Neural progenitor cell (in vitro differentiated cells): ENCODE measurements around the gene TRMT2B. TPM values are rescaled to one million over a fixed set of nuclear protein-coding genes. Genes with fewer than 3 reads are reported as not detected.

Experiments used
- DNase-seq: peaks from one replicate; pipeline ENCODE4 v3.0.0-alpha.2; 2016; ENCODE audit warnings: low spot score
- H2AFZ ChIP-seq: fragments of 200-600 bp; sonication (generic); replicated peaks from 2 replicates; pipeline ENCODE4 v1.6.1; 2016; ENCODE audit warnings: antibody characterized with exemption
- H3F3A ChIP-seq: fragments of 200-600 bp; sonication (generic); 2 replicates; pipeline ENCODE4 v1.6.1; 2016; ENCODE audit warnings: antibody characterized with exemption, low read depth
- H3K27ac ChIP-seq: fragments of 200-600 bp; sonication (generic); 2 replicates; pipeline ENCODE4 v1.5.1; 2016; ENCODE audit warnings: mild to moderate bottlenecking
- H3K27me3 ChIP-seq: fragments of 200-600 bp; sonication (generic); 2 replicates; pipeline ENCODE4 v1.6.1; 2016; ENCODE audit warnings: mild to moderate bottlenecking, moderate library complexity
- H3K36me3 ChIP-seq: fragments of 200-600 bp; sonication (generic); 2 replicates; pipeline ENCODE4 v1.5.1; 2016
- H3K4me1 ChIP-seq: fragments of 200-600 bp; sonication (generic); 2 replicates; pipeline ENCODE4 v1.6.1; 2016; ENCODE audit warnings: mixed run types
- H3K4me2 ChIP-seq: fragments of 200-600 bp; sonication (generic); 2 replicates; pipeline ENCODE4 v1.6.1; 2016
- H3K4me3 ChIP-seq: fragments of 200-600 bp; sonication (generic); 2 replicates; pipeline ENCODE4 v1.5.1; 2016
- H3K79me2 ChIP-seq: fragments of 200-600 bp; sonication (generic); 2 replicates; pipeline ENCODE4 v1.6.1; 2016; ENCODE audit warnings: low read depth
- H3K9ac ChIP-seq: fragments of 200-600 bp; sonication (generic); 2 replicates; pipeline ENCODE4 v1.6.1; 2016
- H3K9me3 ChIP-seq: fragments of 200-600 bp; sonication (generic); 2 replicates; pipeline ENCODE4 v1.5.1; 2016; ENCODE audit warnings: low read depth
- H4K20me1 ChIP-seq: fragments of 200-600 bp; sonication (generic); 2 replicates; pipeline ENCODE4 v1.6.1; 2016; ENCODE audit warnings: low read depth
- H3K27ac Mint-ChIP-seq: 3 replicates; pipeline ENCODE4 v1.8.0; 2021; ENCODE audit warnings: mixed read lengths
- H3K27me3 Mint-ChIP-seq: 2 replicates; pipeline ENCODE4 v1.8.0; 2022; ENCODE audit warnings: low read depth, mild to moderate bottlenecking, inconsistent platforms, moderate library complexity, mixed read lengths; ENCODE audit not compliant: insufficient read depth
- H3K36me3 Mint-ChIP-seq: 3 replicates; pipeline ENCODE4 v1.8.0; 2021; ENCODE audit warnings: mixed read lengths
- H3K4me1 Mint-ChIP-seq: 3 replicates; pipeline ENCODE4 v1.8.0; 2021; ENCODE audit warnings: mixed read lengths
- H3K4me3 Mint-ChIP-seq: 3 replicates; pipeline ENCODE4 v1.8.0; 2021; ENCODE audit warnings: mild to moderate bottlenecking, moderate library complexity, mixed read lengths
- H3K9me3 Mint-ChIP-seq: 3 replicates; pipeline ENCODE4 v1.8.0; 2020; ENCODE audit warnings: mixed read lengths
- EZH2 ChIP-seq: fragments of 200-600 bp; sonication (generic); IDR thresholded peaks from 2 replicates; pipeline ENCODE4 v1.6.1; 2017; ENCODE audit warnings: antibody characterized with exemption, mild to moderate bottlenecking, moderate library complexity
- EZH2phosphoT487 ChIP-seq: fragments of 200-600 bp; sonication (generic); IDR thresholded peaks from 2 replicates; pipeline ENCODE4 v1.6.1; 2017; ENCODE audit warnings: antibody characterized with exemption
- total RNA-seq: library from RNA; depleted of rRNA; stranded (reverse); fragments of >200 nt; gene quantifications from 2 replicates; pipeline ENCODE4 v1.2.3, GENCODE V29; 2015; ENCODE audit warnings: low replicate concordance
- TF ChIP-seq, protein P1 (sequence below): fragments of 200-600 bp; sonication (generic); IDR thresholded peaks from 2 replicates; pipeline ENCODE4 v1.5.1; 2017; ENCODE audit warnings: antibody characterized with exemption, mild to moderate bottlenecking

TRMT2B gene
- total RNA-seq, 1 donor from 2014 or later = 11.5 TPM

DNA sequence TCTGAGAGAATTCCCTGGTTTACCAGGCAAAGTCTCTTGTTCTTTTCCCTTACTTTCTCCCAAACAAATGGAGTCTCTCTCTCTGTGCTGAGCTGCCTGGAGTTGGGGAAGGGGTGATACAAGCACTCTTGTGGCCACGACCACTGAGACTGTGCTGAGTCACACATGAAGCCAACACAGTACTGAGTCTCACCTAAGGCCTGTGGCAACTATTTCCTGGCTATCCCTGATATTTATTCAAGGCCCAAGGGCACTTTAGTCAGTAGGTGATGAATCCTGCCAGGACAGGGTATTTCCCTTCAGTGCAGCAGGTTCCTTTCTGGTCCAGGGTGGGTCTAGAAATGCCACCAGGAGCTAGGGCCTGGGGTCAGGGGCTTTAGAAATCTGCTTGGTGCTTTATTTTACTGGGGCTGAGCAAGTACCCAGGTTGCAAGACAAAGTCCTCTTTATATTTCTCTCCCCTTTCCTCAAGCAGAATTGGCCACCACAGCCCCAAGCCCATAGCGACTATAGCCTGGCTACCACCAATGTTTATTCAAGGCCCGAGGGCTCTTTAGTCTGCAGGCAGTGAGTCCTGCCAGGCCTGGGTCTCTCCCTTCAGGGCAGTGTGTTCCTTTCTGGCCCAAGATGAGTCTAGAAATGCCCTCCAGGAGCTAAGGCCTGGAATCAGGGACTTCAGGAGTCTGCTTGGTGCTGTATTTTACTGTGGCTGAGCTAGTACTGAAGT, 71.9 kb downstream of the TRMT2B start:
- Histone ChIP-seq H2AFZ (no peak overlapping the region), H3K79me2 (no peaks in the 10 kb centered on the region), H3K4me3 (no peak overlapping the region), H4K20me1 (no peaks in the 10 kb centered on the region), H3K27ac (no peak overlapping the region), H3K36me3 (no peaks in the 10 kb centered on the region), H3K4me2 (no peak overlapping the region), H3F3A (no peaks in the 10 kb centered on the region), H3K9ac (no peak overlapping the region), H3K27me3 (no peaks in the 10 kb centered on the region), H3K4me1 (no peaks in the 10 kb centered on the region), H3K9me3 (no peaks in the 10 kb centered on the region)
- Mint-ChIP-seq H3K27me3 (no peaks in the 10 kb centered on the region), H3K36me3 (no peaks in the 10 kb centered on the region), H3K4me1 (no peaks in the 10 kb centered on the region), H3K27ac (no peak overlapping the region), H3K9me3 (peaks cover 6% of the 10 kb centered on the region), H3K4me3 (no peak overlapping the region)
- no peak for DNase-seq
- TF ChIP-seq EZH2 (no peak), EZH2phosphoT487 (no peak)
- TF ChIP-seq, protein P1, sequence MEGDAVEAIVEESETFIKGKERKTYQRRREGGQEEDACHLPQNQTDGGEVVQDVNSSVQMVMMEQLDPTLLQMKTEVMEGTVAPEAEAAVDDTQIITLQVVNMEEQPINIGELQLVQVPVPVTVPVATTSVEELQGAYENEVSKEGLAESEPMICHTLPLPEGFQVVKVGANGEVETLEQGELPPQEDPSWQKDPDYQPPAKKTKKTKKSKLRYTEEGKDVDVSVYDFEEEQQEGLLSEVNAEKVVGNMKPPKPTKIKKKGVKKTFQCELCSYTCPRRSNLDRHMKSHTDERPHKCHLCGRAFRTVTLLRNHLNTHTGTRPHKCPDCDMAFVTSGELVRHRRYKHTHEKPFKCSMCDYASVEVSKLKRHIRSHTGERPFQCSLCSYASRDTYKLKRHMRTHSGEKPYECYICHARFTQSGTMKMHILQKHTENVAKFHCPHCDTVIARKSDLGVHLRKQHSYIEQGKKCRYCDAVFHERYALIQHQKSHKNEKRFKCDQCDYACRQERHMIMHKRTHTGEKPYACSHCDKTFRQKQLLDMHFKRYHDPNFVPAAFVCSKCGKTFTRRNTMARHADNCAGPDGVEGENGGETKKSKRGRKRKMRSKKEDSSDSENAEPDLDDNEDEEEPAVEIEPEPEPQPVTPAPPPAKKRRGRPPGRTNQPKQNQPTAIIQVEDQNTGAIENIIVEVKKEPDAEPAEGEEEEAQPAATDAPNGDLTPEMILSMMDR = no peak

DNA sequence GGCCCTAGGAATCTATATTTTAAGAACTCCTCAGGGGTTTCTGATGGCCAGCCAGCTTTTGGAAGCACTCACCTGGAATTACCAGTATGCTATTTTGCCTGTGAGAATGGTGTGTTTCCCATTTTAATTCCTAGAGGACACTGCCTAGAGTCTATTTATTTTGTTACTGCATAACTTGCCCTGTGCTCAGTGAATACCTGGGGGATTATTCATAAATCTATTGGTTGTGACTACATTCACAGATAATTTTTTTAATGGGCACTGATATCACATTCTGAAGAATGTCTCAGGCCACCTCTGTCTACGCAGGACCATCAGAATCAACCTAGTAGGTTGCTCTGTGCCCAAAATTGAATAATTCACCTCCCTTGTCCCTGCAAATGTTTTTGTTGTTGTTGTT, 75.7 kb downstream of the TRMT2B start:
- Histone ChIP-seq H3K79me2 (no peaks in the 10 kb centered on the region), H2AFZ (no peak overlapping the region), H3K4me3 (no peak overlapping the region), H3K36me3 (no peaks in the 10 kb centered on the region), H3K9me3 (no peaks in the 10 kb centered on the region), H3F3A (no peaks in the 10 kb centered on the region), H3K9ac (no peak overlapping the region), H3K4me2 (no peak overlapping the region), H4K20me1 (no peaks in the 10 kb centered on the region), H3K27ac (no peak overlapping the region), H3K27me3 (no peaks in the 10 kb centered on the region), H3K4me1 (no peaks in the 10 kb centered on the region)
- Mint-ChIP-seq H3K4me1 (no peaks in the 10 kb centered on the region), H3K27ac (no peak overlapping the region), H3K9me3 (peaks cover 18% of the 10 kb centered on the region), H3K36me3 (peaks cover 3% of the 10 kb centered on the region), H3K27me3 (peaks cover 2% of the 10 kb centered on the region), H3K4me3 (no peak overlapping the region)
- no peak for DNase-seq
- TF ChIP-seq EZH2phosphoT487 (no peak), EZH2 (no peak)
- TF ChIP-seq, protein P1 = no peak

DNA sequence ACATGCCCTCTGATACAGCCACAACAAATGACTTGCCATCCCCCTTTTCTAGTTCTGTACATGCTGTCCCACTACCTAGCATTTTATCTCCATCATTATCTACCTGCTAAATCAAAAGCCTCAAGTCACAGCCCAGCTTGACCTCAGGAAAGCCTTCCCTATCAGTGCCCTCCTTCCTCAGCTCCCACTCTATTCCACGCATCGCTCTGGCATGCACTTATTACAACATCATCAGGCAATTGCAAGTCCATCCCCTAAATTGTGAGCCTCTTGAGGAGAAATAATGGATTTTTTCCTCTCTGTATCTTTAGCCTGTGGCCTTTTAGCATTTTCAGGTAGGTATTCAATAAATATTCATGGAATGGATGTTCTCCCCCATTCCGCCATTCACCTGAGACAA, 76.7 kb downstream of the TRMT2B start:
- Histone ChIP-seq H3K9me3 (no peaks in the 10 kb centered on the region), H3K27me3 (no peaks in the 10 kb centered on the region), H3K27ac (no peak overlapping the region), H3K9ac (no peak overlapping the region), H3F3A (no peaks in the 10 kb centered on the region), H3K4me1 (no peaks in the 10 kb centered on the region), H3K79me2 (no peaks in the 10 kb centered on the region), H4K20me1 (no peaks in the 10 kb centered on the region), H2AFZ (no peak overlapping the region), H3K4me3 (no peak overlapping the region), H3K36me3 (no peaks in the 10 kb centered on the region), H3K4me2 (no peak overlapping the region)
- no peak overlapping the region for H3K27ac Mint-ChIP-seq
- DNase-seq = no peak
- H3K9me3 Mint-ChIP-seq = peaks cover 18% of the 10 kb centered on the region
- no peaks in the 10 kb centered on the region for H3K4me1 Mint-ChIP-seq
- TF ChIP-seq EZH2 (no peak), EZH2phosphoT487 (no peak)
- TF ChIP-seq, protein P1 = no peak
- H3K27me3 Mint-ChIP-seq = peaks cover 2% of the 10 kb centered on the region
- no peak overlapping the region for H3K4me3 Mint-ChIP-seq
- H3K36me3 Mint-ChIP-seq = peaks cover 3% of the 10 kb centered on the region
